ENCODE results near the gene BRICD5.

DNA sequence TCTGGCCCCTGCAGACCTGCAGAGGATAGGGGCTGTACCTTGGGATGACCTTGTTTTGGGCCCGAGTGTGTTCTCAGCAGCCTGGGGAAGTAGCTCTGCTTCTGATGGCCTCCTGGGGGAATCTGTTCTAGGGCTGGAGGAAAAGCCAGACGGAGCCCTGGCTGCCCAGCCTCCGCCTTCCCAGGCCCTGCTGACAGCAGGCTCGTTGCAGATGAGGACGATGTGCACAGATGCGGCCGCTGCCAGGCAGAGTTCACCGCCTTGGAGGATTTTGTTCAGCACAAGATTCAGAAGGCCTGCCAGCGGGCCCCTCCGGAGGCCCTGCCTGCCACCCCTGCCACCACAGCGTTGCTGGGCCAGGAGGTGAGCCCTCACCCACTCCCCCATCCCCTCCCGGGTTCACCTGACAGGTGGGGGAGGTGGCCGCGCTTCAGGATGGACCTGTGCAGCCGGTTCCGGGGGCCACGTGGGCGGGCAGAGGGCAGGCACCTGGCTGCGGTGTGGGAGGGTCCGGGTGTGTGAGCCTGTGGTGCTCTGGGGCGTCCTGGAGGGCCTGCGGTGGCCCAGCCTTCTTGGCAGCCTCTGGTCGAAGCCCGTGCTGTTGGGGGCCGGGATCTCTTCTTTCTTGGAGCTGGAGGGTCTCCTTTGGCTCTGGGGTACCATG, 17.6 kb upstream of the BRICD5 start:
- no peak for TF ChIP-seq BHLHE40 (IDR thresholded peaks at IDR 0.05; ENCODE audit: low read length)
- TF ChIP-seq, protein P1, sequence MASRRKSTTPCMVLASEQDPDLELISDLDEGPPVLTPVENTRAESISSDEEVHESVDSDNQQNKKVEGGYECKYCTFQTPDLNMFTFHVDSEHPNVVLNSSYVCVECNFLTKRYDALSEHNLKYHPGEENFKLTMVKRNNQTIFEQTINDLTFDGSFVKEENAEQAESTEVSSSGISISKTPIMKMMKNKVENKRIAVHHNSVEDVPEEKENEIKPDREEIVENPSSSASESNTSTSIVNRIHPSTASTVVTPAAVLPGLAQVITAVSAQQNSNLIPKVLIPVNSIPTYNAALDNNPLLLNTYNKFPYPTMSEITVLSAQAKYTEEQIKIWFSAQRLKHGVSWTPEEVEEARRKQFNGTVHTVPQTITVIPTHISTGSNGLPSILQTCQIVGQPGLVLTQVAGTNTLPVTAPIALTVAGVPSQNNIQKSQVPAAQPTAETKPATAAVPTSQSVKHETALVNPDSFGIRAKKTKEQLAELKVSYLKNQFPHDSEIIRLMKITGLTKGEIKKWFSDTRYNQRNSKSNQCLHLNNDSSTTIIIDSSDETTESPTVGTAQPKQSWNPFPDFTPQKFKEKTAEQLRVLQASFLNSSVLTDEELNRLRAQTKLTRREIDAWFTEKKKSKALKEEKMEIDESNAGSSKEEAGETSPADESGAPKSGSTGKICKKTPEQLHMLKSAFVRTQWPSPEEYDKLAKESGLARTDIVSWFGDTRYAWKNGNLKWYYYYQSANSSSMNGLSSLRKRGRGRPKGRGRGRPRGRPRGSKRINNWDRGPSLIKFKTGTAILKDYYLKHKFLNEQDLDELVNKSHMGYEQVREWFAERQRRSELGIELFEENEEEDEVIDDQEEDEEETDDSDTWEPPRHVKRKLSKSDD (CRISPR knock-in tag; IDR thresholded peaks at IDR 0.05; ENCODE audit: low read depth): no peak
- TF ChIP-seq, protein P2, sequence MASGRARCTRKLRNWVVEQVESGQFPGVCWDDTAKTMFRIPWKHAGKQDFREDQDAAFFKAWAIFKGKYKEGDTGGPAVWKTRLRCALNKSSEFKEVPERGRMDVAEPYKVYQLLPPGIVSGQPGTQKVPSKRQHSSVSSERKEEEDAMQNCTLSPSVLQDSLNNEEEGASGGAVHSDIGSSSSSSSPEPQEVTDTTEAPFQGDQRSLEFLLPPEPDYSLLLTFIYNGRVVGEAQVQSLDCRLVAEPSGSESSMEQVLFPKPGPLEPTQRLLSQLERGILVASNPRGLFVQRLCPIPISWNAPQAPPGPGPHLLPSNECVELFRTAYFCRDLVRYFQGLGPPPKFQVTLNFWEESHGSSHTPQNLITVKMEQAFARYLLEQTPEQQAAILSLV (CRISPR knock-in tag; IDR thresholded peaks at IDR 0.05; ENCODE audit: borderline replicate concordance): no peak
- no peak for TF ChIP-seq ISL2 (CRISPR knock-in tag; IDR thresholded peaks at IDR 0.05)
- no peak for TF ChIP-seq RARA (CRISPR knock-in tag; IDR thresholded peaks at IDR 0.05)
- TF ChIP-seq PAX8 (CRISPR knock-in tag; IDR thresholded peaks at IDR 0.05; ENCODE audit: borderline replicate concordance): no peak
- TF ChIP-seq, protein P3, sequence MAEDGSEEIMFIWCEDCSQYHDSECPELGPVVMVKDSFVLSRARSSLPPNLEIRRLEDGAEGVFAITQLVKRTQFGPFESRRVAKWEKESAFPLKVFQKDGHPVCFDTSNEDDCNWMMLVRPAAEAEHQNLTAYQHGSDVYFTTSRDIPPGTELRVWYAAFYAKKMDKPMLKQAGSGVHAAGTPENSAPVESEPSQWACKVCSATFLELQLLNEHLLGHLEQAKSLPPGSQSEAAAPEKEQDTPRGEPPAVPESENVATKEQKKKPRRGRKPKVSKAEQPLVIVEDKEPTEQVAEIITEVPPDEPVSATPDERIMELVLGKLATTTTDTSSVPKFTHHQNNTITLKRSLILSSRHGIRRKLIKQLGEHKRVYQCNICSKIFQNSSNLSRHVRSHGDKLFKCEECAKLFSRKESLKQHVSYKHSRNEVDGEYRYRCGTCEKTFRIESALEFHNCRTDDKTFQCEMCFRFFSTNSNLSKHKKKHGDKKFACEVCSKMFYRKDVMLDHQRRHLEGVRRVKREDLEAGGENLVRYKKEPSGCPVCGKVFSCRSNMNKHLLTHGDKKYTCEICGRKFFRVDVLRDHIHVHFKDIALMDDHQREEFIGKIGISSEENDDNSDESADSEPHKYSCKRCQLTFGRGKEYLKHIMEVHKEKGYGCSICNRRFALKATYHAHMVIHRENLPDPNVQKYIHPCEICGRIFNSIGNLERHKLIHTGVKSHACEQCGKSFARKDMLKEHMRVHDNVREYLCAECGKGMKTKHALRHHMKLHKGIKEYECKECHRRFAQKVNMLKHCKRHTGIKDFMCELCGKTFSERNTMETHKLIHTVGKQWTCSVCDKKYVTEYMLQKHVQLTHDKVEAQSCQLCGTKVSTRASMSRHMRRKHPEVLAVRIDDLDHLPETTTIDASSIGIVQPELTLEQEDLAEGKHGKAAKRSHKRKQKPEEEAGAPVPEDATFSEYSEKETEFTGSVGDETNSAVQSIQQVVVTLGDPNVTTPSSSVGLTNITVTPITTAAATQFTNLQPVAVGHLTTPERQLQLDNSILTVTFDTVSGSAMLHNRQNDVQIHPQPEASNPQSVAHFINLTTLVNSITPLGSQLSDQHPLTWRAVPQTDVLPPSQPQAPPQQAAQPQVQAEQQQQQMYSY (CRISPR knock-in tag; IDR thresholded peaks at IDR 0.05): no peak
- no peak for TF ChIP-seq TCF12 (IDR thresholded peaks at IDR 0.05)
- TF ChIP-seq TCF12 (CRISPR knock-in tag; IDR thresholded peaks at IDR 0.05): no peak
